HG03460 (cell line): ENCODE data around the gene DPP6.

Experiments used
- ATAC-seq: cut with Tn5 transposase; IDR thresholded peaks from one replicate; pipeline ENCODE4 v1.9.1; 2021; ENCODE audit not compliant: unreplicated experiment

The DPP6 gene

DNA sequence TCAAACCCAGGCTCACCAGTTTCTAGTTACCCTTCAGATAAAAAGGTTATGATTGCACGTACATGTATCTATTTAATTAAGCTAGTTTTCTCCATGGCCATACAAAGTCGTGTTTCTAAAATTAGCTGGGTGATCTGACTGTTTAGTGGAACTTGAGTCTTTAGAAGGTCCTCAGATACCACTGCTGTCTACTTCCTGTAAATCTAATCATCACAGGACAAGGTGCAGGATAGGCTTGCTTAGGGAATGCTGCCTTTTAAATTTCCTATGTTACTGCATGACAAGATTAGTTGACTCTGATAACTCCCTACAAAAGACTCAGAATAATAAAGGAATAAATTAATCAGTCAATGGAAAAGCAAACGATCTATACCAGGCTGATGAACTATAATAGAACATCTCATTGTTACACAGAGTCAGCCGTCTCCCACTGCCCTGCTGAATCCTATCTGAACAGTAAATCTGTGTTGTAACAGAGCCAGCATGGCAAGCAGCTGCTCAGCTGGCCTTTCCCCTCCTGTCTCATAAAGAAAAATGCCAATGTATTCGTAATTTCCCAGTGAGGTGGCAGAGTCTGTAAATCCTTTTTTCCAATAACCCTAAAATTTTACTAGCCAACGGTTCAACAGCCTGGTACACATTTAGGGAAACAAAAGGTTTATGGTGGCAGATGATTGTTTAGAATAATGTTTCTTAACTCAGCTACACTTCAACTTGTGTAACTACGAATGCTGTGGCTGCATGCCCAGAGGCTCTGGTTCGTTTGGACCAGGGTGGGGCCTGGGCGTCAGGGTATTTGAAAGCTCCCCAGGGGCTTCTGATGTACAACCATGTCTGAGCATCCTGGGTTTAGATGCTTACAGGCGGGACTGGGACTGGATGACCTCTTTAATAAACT, 632.7 kb downstream of the DPP6 start:
- ATAC-seq, result no peak

DNA sequence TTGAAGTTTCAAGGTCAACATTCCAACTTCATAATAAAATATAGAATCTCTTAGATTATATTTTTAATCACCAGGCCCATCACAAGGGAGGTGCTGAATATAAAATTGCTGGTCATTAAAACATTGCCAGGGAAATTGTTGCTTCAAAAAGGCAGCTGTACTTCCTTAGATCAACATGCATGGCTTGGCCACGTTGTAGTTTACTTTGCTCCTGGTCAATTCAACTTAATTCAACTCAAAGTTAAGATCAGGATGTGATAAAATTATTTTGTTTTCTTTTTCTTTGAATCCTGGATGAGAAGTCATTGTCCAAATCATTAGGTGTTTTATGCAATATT, 633.3 kb downstream of the DPP6 start:
- ATAC-seq, result no peak

DNA sequence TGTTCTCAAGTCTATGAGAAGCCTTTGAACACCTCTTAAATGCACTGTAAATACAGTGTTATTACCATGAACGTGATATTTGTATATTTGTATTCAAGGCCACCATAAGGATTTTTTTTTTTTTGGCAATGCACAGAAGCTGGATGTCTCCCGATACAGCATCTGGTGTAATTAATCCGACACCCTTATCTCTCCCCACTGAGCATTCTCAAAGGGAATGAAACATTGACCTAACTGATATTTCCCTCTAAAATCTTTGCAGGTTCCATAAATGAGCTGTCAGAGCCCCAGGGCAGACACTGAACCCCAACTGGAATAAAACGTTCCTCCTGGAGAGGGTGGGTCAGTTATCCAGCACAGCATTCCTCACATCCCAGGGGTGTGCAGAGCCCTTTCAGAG, 634.1 kb downstream of the DPP6 start:
- ATAC-seq, result no peak

DNA sequence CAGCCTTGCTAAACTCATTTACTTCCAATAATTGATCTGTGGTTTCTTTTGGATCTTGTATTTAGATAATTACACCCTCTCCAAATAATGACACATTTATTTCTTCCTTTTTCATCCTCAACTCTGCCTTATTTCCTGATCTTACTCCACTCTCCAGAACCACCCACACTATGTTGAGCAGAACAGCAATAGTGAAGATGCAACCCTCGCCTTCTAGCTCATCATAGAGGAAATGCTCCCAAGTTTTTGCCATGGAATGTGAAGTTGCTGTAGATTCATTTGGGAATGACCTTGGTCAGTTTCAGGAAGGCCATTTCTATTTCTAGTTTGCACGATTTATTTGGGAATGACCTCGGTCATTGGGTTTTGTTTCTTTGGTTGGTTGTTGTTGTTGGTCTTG, 636.8 kb downstream of the DPP6 start:
- ATAC-seq, result no peak

DNA sequence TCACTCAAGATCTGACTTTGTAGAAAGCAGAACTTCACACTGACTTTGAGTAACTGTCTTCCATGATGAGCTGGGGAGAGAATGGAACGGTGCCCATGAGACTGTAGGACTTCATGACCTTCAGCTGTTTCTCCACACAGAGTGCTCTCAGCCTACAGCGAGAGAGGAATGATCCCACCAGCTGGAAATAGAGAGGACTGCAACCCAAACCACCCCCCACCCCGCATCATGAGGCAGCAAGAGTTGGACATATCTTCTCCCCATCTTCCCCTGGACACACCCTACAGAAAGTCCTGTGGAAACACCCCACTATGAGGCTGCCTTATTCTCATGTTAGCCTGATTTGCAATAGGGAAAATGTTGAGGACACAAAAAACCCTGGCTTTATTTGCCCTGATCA, 638.2 kb downstream of the DPP6 start:
- no peak for ATAC-seq

DNA sequence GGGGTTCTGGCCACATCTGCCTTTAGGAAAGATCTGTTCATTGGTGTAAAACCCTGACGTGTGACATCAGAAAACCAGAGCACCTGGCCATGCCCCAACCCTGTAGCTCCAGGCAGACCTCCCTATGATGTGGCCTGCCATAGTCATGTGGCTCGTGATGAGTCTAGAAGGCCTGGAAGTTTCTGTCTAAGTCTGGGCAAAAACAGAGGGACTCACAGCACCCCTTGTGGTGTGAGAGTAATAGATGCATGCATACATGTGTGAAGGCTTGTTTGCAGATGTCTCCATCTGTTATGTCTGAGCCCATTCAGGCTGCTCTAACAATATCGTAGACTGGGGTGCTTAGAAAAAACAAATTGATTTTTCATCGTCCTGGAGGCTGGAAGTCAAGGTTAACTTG, 641.5 kb downstream of the DPP6 start:
- ATAC-seq, result no peak

DNA sequence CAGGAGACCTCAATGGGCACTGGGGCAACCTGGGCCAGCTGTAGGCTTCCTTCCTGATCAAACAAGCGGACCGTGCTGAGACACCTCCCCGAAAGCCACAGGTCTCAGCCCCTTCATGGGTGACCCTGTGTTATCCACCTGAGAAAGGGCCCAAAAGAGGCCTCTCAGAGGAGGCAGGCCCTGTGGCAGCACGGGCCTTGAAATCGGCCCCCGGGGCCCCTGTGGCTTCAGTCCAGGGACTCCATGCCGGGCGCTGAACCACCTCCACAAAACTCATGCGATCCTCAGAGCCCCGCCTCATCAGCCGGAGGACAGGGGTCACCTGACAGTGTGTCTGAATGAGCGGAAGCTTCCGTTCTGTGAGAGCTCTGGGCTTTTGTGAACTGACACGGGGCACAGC, 643.6 kb downstream of the DPP6 start:
- no peak for ATAC-seq

DNA sequence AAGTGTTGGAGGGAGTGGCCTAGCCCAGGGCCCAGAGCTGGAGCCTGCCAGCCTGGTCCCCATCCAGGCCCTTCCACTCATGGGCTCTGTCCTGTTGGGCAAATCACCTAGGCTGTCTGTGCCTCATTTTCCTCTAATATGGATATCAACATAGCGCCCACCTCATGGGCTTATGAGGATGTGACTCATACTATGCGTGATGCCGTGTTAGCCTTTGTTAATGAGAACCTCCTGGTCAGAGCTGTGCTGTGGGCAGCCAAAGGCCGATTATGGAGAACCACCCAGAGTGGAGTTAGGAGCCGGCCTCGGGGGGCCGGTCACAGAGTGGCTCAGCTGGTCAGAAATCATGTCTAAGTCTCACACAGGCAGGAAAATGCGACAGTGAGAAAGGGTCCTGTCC, 644.4 kb downstream of the DPP6 start:
- no peak for ATAC-seq

DNA sequence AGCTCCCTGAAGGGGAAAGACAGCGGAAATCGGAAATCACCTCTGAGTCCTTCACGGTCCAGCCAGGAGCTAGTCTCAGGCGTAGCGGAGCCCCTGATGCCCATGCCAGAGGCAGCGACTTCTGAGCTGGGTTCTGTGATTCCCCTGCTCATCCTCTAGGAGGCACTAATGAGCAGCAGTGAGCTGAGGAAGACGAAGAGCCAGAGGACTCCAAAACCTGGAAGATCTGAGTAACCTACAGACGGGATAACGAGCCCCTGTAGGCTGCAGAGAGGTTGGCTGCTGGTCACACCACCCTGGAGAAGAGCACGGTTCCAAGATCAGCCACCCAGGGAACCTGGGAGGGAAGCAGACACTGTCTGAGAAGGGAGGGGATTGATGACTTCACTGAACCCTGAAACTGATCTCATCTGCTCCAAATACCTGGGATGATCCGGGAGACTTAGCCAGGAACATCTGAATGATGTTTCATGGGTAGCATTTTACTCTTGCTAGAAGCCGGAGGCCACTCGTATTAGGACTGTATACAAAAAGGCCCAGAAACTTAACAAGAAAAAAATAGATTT, 646.6 kb downstream of the DPP6 start:
- no peak for ATAC-seq

DNA sequence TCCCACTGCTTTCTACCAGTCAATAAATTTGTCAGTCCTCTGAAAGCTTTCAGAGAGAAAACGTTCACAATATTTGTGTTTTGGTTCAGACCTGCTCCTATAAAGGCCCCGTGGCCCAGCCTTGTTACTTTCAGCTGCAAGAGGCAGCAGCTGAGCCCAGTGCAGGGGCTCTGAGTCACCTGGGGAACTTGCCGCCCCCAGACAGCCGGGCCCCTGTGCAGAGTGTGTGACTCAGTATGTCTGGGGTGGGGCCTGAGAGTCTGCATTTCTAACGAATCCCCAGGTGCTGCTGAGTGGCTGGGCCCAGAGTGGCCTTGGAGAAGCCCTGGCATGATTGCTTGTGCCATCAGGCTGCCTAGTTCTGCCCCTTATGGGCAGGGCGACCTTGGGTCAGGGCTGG, 647.2 kb downstream of the DPP6 start:
- no peak for ATAC-seq

DNA sequence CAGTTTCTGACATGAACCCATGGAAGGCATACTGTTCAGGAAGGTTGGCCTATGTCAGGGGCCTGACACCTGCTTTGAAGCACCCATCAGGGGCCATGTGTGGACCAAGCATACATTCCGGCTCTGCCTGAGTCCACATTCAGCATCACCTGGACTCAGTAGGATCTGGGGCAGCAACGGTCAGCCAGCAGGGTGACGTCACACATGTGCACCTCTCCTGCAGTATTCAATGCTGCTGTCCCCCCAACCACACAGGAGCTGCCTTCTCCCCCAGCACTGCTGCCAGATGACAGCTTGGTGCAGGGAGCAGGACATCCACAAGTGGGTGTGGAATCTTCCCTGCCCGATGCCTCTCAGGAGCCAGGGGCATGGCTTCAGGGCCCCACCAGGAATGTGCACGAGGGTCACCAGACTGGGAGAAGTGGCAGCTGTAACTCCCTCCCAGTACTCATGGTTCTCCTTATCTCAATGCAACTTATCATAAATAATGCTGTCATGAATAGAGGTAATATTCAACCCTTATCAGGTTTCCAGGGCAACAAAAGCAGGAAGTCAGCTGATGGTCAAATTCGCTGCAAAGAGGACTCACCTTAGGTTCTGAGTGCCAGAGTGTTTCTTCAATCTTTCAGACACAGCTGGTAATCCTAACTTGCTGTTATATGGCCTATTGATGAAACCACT, 657.8 kb downstream of the DPP6 start:
- ATAC-seq, result no peak

DNA sequence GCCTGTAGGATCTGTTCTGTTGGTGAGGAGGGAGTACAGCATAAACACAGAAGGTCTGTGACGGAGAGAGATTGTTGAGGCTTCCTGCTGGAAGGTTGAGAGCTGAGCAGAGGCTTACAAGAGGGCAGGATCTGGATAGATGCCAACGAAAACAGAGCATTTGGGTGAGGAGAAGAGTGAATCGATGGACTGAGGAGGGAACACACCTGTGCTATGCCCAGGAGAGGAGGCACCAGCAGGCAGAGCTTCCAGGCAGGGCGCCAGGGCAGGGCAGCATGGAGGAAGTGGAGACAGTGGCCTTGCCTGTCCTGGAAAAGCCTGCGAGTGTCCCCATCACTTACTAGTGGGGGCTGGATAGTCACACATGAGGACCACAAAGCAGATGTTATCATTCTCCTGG, 667.8 kb downstream of the DPP6 start:
- ATAC-seq, result no peak

DNA sequence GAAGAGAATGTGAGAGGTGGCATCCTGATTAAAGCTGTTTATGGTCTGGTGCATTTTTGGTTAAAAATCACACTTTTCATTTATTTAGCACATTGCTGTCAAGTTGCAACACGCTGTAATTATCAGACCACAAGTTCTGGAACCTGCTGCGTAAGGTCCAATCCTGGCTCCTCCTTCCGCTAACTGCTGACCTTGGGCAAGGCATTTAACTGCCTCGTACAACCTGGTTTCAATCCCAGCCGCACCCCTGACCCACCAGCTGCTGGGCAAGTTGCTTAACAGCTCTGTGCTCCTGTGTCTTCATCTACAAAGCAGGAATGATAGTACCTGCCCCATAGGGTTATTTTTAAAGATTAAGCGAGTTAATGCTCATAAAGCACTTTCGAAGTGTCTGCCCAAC, 668.9 kb downstream of the DPP6 start:
- no peak for ATAC-seq

DNA sequence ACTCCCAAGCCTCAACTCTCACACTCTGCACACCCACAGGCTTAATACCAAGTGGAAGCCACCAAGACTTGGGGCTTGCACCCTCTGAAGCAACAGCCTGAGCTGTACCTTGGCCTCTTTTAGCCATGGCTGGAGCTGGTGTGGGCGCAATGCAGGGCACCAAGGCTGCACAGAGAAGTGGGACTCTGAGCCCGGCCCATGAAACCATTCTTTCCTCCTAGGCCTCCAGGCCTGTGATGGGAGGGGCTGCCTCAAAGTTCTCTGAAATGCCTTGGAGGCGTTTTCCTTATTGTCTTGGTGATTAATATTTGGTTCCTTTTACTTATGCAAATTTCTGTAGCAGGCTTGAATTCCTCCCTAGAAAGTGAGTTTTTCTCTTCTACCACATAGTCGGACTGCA, 674.2 kb downstream of the DPP6 start:
- ATAC-seq, result no peak

DNA sequence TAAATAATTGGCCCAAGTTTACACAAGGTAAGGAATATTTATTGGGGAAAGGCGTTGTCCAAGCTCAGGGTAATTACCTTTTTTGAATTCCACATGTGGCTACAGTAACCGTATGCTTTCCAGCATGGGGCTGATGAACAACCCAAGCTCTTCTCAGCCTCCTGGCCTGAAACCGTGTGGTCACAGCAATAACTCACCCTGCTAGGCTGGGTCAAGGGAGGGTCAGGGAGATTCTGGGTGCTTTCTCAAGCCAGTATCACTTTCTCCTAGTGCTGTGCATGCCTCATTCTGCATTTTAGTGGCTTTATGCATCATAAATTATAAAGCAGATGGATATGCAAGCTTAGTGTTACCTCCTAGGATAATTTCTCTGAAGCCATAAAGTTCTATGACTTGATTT, 676.9 kb downstream of the DPP6 start:
- no peak for ATAC-seq

DNA sequence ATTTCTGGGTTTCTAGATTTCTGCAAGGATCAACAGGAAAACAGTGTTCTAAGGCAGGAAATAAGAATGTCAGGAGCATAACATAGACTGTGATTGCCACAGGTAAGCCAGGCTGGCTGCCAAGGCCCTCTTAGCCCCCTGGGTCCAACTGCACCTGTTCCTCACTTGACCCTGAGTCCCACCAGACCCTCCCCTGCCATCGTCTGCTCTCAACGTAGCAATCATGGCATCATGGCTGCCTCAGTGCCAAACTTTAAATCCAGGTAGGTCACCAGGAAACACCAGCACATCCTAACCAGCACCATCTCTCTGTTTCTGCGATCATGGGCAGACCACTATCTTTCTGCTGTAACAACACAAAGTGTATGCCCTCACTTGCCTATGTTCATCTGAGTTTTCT, 683.6 kb downstream of the DPP6 start:
- ATAC-seq, result no peak

DNA sequence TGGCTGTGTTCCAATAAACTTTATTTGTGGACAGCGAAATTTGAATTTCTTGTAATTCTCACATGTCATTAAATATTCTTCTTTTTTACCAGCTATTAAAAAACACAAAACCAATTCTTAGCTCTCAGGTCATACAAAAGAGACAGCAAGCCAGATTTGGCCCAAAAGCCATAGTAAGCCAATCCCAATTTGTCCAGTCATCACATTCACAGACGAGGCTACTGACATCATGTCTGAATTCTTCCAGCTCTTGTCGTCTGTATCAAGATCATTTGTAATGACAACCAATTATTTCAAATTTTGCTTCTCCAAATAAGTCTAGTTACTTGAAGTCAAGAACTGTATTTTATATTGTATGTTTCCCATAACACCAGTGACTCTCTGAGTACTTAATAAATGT, 684.2 kb downstream of the DPP6 start:
- ATAC-seq, result no peak

DNA sequence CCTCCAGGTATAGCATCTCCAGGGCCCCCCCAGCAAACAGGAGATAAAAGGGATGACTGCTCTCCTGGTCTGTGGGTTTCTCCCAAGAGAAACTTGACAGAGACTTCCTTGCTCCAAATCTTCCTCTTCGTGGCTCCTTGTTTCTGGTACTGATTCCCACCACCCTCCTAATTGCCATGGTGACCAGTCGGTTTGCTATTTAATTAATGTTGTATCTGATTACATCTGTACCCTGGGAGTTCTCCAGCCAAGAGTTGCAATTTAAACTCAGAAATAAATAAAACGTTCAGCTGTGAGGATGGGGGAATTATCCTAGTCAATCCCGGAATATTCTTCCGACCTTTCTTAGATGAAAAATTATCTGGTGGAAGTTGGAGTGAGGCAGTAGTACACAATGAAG, 686.0 kb downstream of the DPP6 start:
- no peak for ATAC-seq

DNA sequence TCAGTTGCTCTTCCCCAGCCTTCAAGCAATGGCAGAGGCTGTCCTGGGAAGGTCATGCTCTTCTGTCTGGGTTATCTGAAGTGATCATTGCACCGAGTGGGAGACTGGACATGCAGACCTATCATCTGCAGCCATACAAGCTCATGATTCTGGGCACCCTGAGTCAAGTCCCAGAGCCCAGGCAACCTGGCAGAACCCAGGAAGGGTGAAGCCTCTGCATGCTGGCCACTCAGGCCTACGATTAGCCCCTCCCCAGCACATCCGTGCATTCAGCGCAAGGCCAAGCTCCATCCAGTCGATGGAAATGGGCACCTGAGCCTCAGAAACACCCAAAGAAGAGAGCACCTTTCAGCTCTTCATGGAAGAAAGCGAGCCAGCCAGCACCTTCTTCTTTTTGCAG, 688.9 kb downstream of the DPP6 start:
- no peak for ATAC-seq

DNA sequence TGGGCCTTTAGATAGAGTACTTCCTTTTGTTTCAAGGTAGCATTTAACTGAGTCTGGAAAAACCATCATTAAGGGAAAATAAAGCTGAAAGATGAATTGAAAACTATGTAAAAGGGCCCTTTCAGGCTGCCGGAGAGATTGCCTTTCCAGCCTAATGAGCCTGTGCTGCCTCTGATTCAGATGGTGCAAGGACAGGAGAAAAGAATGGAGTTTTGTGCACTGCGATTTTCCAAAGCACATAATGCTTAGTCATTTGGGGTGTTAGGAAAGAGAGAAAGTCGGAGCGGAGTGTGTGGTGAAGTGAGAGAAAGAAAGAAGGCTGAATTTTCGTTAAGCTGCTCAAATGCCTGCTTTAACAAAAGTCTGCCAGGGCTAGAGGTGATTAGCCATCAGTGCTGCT, 691.0 kb downstream of the DPP6 start:
- ATAC-seq, result no peak

DNA sequence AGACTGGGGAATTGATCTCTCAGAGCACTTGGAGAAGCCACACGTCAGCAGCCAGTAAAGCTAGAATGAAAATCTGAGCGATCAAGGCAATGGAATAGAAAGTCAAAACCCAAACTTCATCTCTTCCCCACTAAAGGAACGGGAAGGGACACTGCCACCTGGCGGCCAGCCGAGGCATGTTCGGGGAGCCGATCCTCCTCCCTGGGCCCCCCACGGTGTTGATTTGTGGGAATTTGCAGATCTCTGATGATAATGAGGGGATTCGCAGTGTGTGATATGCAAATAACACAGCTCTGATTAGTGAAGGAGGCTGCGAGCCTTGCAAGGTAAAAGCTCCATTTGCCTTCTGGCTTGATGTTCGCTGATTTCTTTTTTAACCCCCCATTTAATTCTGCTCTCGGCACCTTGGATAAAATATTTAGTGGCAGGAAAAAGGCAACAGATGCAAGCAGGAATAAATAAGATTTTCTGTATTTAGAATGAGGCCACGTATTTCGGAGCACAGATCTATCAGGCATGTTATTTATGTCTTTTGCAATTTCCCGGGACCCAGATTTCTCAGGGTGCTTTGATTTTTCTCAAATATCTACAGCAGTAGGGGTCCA, 692.2 kb downstream of the DPP6 start:
- ATAC-seq, result peak; percentile 65

DNA sequence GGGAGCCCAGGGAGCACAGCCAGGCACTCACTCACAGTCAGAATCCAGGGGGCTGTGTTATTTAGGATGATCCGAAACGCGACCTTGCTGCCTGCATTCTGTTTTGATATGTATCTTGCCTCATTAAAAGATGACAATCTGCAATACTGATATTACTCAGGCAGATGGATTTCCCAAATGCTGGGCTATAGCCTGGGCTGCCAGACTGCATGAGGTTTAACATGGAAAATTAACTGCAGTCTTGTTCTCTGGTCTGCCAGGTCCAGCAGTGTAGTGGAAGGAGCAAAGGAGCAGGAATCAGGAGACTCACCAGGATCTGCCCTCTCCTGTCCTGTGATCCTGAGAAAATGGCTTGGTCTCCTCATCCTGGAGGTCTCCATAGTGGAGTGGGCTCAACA, 692.7 kb downstream of the DPP6 start:
- no peak for ATAC-seq
